DMS 273 treated with DMSO at 0.1 percent for 48 hours (cell line): ENCODE results near the gene TRHDE.

Experiments used
- DNase-seq: peaks from one replicate; lab custom pipeline; 2025; lab: John Stamatoyannopoulos, UW

The TRHDE gene

DNA sequence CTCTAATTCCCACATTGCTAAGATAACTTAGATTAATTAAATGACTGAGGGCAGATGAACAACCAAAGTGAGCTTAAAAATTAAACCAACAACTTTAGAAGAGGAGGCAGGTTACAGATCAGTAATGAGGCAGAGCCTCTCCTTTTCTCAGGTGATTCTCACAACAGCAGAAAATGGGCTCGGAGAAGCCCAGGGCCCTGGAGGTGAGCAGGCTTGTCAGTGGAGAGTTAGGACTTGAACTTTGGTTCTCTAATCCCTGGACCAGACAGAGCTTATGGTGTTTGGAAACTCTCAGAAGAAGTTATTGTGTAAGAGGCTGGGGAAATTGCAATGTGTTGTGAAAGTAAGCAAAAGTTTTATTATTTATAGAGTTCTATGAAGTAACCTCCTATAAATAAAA, 2.8 kb downstream of the TRHDE start:
- no peak for DNase-seq

- DNase-seq: no peak
Observed at GRCh38 chr12:72275526-72275925, 3.4 kb downstream of the TRHDE start.

DNA sequence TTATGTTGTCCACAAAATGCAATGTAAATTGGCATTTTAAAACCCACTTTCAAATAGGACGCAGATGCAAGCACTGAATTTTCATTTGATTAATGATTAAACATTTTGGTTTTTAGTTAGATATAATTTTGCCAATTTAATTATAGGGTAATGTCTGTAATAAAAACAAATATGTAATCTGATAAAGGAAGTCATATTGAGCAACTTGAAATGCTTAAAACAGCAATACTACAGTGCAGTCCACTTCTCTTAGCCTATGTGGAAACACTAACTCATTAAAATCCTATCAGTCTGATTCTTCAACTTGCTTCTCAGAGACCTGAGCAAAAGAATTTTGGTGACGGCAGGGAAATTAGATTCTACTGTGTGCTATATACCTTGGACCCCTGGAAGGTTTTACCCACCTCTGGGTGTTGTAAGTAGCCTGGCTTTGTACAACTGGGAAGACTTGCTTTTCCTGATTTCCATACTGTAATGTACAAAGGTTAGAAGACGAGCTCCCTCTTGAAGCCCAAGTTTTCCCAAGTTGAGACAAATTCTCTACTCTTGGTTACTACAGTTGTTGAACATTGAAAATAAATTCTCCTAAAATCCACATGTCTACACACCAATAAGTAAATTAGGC, 4.1 kb downstream of the TRHDE start:
- DNase-seq: no peak

DNA sequence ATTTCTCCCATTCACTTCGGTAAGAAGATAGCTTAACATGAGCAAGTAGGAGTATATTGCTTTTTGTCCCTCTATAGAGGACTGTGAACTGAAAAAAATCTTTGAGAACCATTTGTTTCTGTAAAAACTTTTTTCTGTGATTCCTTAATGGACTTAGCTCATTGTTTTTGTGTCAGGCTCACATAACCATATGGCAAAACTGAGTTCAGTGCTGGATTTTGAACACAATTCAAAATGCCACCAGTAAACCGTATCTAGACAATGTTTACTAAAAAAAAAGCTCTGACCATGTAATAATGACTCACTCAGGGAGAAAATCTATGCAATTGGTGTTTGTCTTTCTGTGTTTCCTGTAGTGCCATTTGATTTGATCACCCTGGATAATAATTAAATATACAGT, 5.2 kb downstream of the TRHDE start:
- DNase-seq: no peak

- DNase-seq: no peak
Observed at GRCh38 chr12:72278894-72279293, 6.7 kb downstream of the TRHDE start.

DNA sequence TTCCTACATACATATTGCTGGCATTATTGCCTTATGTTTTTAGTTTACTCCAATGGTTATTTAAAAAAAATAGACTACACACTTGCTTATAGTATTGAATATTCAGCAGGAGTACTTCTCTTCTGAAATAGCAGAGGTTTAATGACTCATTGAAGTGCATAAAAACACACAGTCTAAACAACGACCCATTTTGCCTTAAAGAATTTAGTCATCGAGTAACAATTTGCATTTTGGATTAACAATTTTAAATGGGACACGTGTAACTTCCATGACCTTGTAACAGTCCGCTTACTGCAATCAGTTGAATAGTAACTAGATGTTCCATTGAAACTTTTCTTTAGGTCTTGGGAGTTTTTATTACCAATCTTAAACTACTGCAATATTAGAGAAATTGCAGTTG, 9.0 kb downstream of the TRHDE start:
- DNase-seq: no peak

GRCh38 chr12:72282721-72283120, 10.6 kb downstream of the TRHDE start:
- no peak for DNase-seq

DNA sequence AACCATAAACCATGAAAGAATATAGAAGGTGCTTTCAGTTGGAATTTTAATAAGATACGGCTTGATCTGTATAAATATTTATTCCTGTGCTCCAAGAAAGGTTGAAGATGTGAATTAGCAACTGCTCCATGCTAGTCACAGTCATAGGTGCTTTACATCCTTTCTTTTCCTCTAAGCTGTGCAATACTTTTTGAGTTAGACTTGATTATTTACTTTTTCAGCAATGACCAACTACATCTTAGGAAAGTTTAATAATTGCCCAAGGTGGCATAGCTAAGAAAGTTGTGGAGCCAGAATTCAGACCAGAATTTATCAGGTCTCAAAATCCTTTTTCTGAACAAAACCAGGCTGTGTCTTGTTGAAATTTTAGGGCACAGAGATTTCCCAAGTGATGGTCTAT, 13.7 kb downstream of the TRHDE start:
- no peak for DNase-seq

DNA sequence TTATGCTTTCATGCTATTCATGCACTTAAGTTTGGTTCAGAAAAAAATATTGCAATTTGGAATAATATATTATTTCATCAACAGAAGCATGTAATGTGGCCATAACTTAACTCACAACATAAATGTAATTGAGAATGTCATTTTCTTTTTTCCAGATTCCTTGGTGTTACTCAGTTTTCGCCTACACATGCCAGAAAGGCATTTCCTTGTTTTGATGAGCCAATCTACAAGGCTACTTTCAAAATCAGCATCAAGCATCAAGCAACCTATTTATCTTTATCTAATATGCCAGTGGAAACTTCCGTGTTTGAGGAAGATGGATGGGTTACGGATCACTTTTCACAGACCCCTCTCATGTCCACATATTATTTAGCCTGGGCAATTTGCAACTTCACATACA, 14.4 kb downstream of the TRHDE start:
- DNase-seq: no peak

- no peak for DNase-seq
Observed at GRCh38 chr12:72288436-72288835, 16.3 kb downstream of the TRHDE start.

- DNase-seq: no peak
Observed at GRCh38 chr12:72288911-72289310, 16.7 kb downstream of the TRHDE start.

GRCh38 chr12:72289633-72290032, 17.5 kb downstream of the TRHDE start:
- no peak for DNase-seq

- DNase-seq: no peak
Observed at GRCh38 chr12:72291175-72291574, 19.0 kb downstream of the TRHDE start.

DNA sequence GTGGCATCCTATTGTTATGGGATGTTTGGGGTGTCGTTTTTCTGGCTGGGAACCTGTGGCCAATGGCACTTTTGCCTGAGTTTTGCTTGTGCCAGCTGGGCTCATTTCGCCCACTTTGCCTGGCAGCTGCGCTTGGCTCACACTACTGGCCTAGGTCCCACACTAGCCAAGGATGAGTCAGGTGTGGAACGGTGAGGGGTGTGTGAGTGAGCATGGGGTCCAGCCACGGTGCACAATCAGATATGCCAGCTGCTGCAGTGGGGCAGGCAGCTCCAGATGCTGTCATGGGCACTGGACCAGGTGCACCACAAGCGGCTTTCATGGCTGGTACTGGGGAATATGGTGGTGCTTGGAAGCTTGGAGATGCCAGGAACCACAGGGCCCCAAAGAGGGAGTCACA, 21.5 kb downstream of the TRHDE start:
- DNase-seq: no peak

DNA sequence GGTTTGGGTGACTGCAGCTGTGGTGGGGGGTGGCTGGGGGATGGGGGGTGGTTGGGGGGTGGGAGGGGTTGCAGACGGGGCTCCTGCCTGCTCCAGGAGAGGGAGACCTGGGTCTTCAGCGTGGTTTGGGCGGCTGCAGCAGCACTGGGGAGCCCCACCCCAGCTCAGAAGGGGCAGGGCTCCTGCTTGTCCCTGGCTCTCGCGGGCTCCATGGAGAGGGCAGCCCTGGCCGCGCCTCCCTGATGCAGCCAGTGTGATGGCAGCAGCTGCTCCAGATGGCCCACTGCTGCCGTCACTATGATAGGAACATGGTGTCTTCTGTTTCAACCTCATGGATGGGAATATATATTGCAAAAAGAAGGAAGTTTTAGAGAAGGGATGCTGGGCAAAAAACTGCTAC, 22.9 kb downstream of the TRHDE start:
- no peak for DNase-seq

GRCh38 chr12:72295744-72296143, 23.6 kb downstream of the TRHDE start:
- no peak for DNase-seq

GRCh38 chr12:72296389-72296788, 24.2 kb downstream of the TRHDE start:
- no peak for DNase-seq

GRCh38 chr12:72297666-72298065, 25.5 kb downstream of the TRHDE start:
- DNase-seq: no peak

GRCh38 chr12:72300728-72301127, 28.6 kb downstream of the TRHDE start:
- no peak for DNase-seq

GRCh38 chr12:72304751-72305150, 32.6 kb downstream of the TRHDE start:
- no peak for DNase-seq

DNA sequence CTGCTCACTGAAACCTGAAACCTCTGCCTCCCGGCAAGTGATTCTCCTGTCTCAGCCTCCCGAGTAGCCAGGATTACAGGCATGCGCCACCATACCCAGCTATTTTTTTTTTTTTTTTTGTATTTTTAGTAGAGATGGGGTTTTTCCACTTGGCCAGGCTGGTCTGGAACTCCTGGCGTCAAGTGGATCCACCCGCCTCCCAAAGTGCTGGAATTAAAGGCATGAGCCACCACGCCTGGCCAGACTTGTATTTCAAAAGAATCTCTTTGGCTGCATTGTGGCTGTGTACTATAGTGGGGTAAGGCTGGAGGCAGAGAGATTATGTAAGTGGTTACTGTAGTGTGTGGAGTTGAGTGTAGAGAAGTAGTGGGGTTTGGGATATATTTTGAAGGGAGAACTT, 35.1 kb downstream of the TRHDE start:
- DNase-seq: no peak

GRCh38 chr12:72311946-72312345, 39.8 kb downstream of the TRHDE start:
- DNase-seq: no peak

DNA sequence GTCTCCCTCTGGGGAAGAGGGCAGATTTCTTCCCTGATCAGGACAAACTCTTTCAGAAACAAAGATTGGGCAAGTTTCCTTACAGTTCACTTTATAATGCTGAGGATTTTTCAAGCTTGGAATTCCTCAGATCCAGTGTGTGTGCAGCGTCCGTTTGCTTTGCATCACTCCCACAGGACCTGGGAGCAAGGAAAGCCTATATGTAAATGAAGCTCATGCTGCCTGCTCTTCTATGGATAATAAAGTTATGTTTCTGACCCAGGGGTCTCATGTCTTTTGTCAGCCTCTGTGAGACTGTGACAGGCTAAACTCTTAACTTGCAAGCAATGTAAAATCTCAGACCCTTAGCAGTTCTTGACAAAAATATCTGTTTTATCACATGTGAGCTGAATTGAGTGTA, 41.6 kb downstream of the TRHDE start:
- DNase-seq: no peak

- no peak for DNase-seq
Observed at GRCh38 chr12:72315858-72316257, 43.7 kb downstream of the TRHDE start.

- no peak for DNase-seq
Observed at GRCh38 chr12:72318341-72318740, 46.2 kb downstream of the TRHDE start.
